CD4-positive, alpha-beta memory T cell (primary cell): ENCODE measurements around the gene NLGN4X. TPM values are rescaled to one million over a fixed set of nuclear protein-coding genes. Genes with fewer than 3 reads are reported as not detected.

ENCODE experiments used
- CTCF ChIA-PET: fragments of 350-600 bp; sonication (Branson Sonifier 250); formaldehyde crosslinking; loops from one replicate; lab custom pipeline; 2021; ENCODE audit warnings: inconsistent platforms; ENCODE audit not compliant: partially characterized antibody; lab: Charles Lee
- POLR2A ChIA-PET: fragments of 350-600 bp; sonication (Branson Sonifier 250); formaldehyde crosslinking; loops from one replicate; lab custom pipeline; 2021; ENCODE audit not compliant: partially characterized antibody; lab: Charles Lee
- DNase-seq, 5 donors: peaks; one replicate each; pipeline versions ENCODE4 v3.0.0 to v3.0.0-alpha.2; 2020 to 2022; ENCODE audit warnings: mixed read lengths in 1 of 5
- H3K27ac ChIP-seq: one replicate; pipeline ENCODE4 v1.7.0; 2013; ENCODE audit warnings: low read depth, low read length
- H3K27me3 ChIP-seq: 2 replicates; pipeline ENCODE4 v1.7.0; 2013; ENCODE audit warnings: mild to moderate bottlenecking, low read length, moderate library complexity; ENCODE audit not compliant: insufficient read depth
- H3K36me3 ChIP-seq: 2 replicates; pipeline ENCODE4 v1.7.0; 2013; ENCODE audit warnings: mild to moderate bottlenecking, low read length, moderate library complexity; ENCODE audit not compliant: insufficient read depth
- H3K4me1 ChIP-seq: 2 replicates; pipeline ENCODE4 v1.7.0; 2013; ENCODE audit warnings: mild to moderate bottlenecking, low read length, moderate library complexity; ENCODE audit not compliant: insufficient read depth
- H3K4me3 ChIP-seq, 2 donors: one replicate each; pipeline ENCODE4 v1.7.0; 2013; ENCODE audit warnings: low read length in 2 of 2, mild to moderate bottlenecking in 1 of 2
- H3K9me3 ChIP-seq, 2 donors: one replicate each; pipeline ENCODE4 v1.7.0; 2013; ENCODE audit warnings: low read length in 2 of 2, control low read depth in 1 of 2; ENCODE audit not compliant: control insufficient read depth in 1 of 2
- H3K27ac Mint-ChIP-seq, 7 donors: one replicate each; pipeline ENCODE4 v1.8.0; 2020 to 2021; ENCODE audit warnings: mixed read lengths in 7 of 7, mild to moderate bottlenecking in 6 of 7, inconsistent platforms in 3 of 7, moderate library complexity in 3 of 7
- H3K27me3 Mint-ChIP-seq, 2 donors: one replicate each; pipeline ENCODE4 v1.8.0; 2020 to 2021; ENCODE audit warnings: mixed read lengths in 2 of 2
- H3K36me3 Mint-ChIP-seq, 2 donors: one replicate each; pipeline ENCODE4 v1.8.0; 2020 to 2021; ENCODE audit warnings: mixed read lengths in 2 of 2, inconsistent platforms in 1 of 2, mild to moderate bottlenecking in 1 of 2
- H3K4me1 Mint-ChIP-seq, 4 donors: one replicate each; pipeline ENCODE4 v1.8.0; 2020 to 2021; ENCODE audit warnings: mixed read lengths in 4 of 4, mild to moderate bottlenecking in 1 of 4
- H3K4me3 Mint-ChIP-seq, 8 donors: one replicate each; pipeline ENCODE4 v1.8.0; 2020 to 2021; ENCODE audit warnings: mixed read lengths in 8 of 8, mild to moderate bottlenecking in 7 of 8, moderate library complexity in 6 of 8, inconsistent platforms in 3 of 8
- H3K9me3 Mint-ChIP-seq, 8 donors: one replicate each; pipeline ENCODE4 v1.8.0; 2020 to 2021; ENCODE audit warnings: mixed read lengths in 8 of 8, mild to moderate bottlenecking in 5 of 8, inconsistent platforms in 3 of 8, moderate library complexity in 1 of 8
- intact Hi-C: fragments of 100-400 bp; cut with micrococcal nuclease; formaldehyde crosslinking; loops from one replicate; pipeline ENCODE4 v1.15.1; 2023
- polyA plus RNA-seq, 2 donors: library from polyadenylated mRNA; unstranded; fragments of 300-500 nt; fragmentation: Illumina TruSeq; gene quantifications; one replicate each; pipeline ENCODE4 v1.2.3, GENCODE V29; 2021
- total RNA-seq, 2 experiments: library from RNA; stranded (reverse); gene quantifications; one replicate each; pipeline ENCODE4 v1.2.3, GENCODE V29; 2021

NLGN4X gene
- total and polyA plus RNA-seq, 4 experiments from 2014 or later, result 0.31 TPM; not detected in 3

GRCh38 chrX:5958523-5958922 is 270.1 kb downstream of the NLGN4X start:
- intact Hi-C loops, result no loop called here
- CTCF ChIA-PET, result no interaction called here
- no peak overlapping the region for H3K27ac Mint-ChIP-seq

GRCh38 chrX:5957506-5957905 is 271.2 kb downstream of the NLGN4X start:
- Histone ChIP-seq H3K9me3 (no peaks in the 10 kb centered on the region), H3K27me3 (no peaks in the 10 kb centered on the region), H3K27ac (no peak overlapping the region), H3K4me3 (no peak overlapping the region), H3K36me3 (no peaks in the 10 kb centered on the region), H3K4me1 (no peaks in the 10 kb centered on the region)
- ChIA-PET CTCF (no interaction called here), POLR2A (no interaction called here)
- Mint-ChIP-seq H3K4me3 (no peak overlapping the region), H3K27ac (no peak overlapping the region), H3K36me3 (no peaks in the 10 kb centered on the region), H3K4me1 (no peaks in the 10 kb centered on the region), H3K27me3 (no peaks in the 10 kb centered on the region), H3K9me3 (peaks cover 0 to 2% (median 0%) of the 10 kb centered on the region in 8 donors)
- no peak for DNase-seq
- intact Hi-C loops, result no loop called here

More at GRCh38 chrX:5958523-5958922, 270.1 kb downstream of the NLGN4X start:
- H3K4me3 ChIP-seq, result no peak overlapping the region
- no peak for DNase-seq
- H3K36me3 ChIP-seq, result no peaks in the 10 kb centered on the region
- no peak overlapping the region for H3K4me3 Mint-ChIP-seq
- peaks cover 0 to 2% (median 0%) of the 10 kb centered on the region in 8 donors for H3K9me3 Mint-ChIP-seq
- no peak overlapping the region for H3K27ac ChIP-seq
- no peaks in the 10 kb centered on the region for H3K9me3 ChIP-seq
- H3K4me1 ChIP-seq, result no peaks in the 10 kb centered on the region
- H3K36me3 Mint-ChIP-seq, result no peaks in the 10 kb centered on the region
- no peaks in the 10 kb centered on the region for H3K27me3 ChIP-seq
- POLR2A ChIA-PET, result no interaction called here
- H3K27me3 Mint-ChIP-seq, result no peaks in the 10 kb centered on the region
- no peaks in the 10 kb centered on the region for H3K4me1 Mint-ChIP-seq

GRCh38 chrX:5936438-5936837 is 292.2 kb downstream of the NLGN4X start:
- ChIA-PET POLR2A (no interaction called here), CTCF (no interaction called here)
- Histone ChIP-seq H3K4me1 (no peaks in the 10 kb centered on the region), H3K27me3 (no peaks in the 10 kb centered on the region), H3K36me3 (no peaks in the 10 kb centered on the region), H3K9me3 (no peaks in the 10 kb centered on the region), H3K4me3 (no peak overlapping the region), H3K27ac (no peak overlapping the region)
- DNase-seq, result no peak
- Mint-ChIP-seq H3K27me3 (no peaks in the 10 kb centered on the region), H3K9me3 (peaks cover 0 to 10% (median 1%) of the 10 kb centered on the region in 8 donors), H3K36me3 (no peaks in the 10 kb centered on the region), H3K4me1 (no peaks in the 10 kb centered on the region), H3K4me3 (no peak overlapping the region), H3K27ac (no peak overlapping the region)
- intact Hi-C loops, result no loop called here

GRCh38 chrX:5928224-5928623 is 300.4 kb downstream of the NLGN4X start:
- Histone ChIP-seq H3K27me3 (no peaks in the 10 kb centered on the region), H3K27ac (no peak overlapping the region), H3K4me1 (no peaks in the 10 kb centered on the region), H3K4me3 (no peak overlapping the region), H3K9me3 (no peaks in the 10 kb centered on the region), H3K36me3 (no peaks in the 10 kb centered on the region)
- Mint-ChIP-seq H3K27me3 (no peaks in the 10 kb centered on the region), H3K36me3 (no peaks in the 10 kb centered on the region), H3K4me1 (no peaks in the 10 kb centered on the region), H3K27ac (no peak overlapping the region), H3K9me3 (peaks cover 0 to 8% (median 3%) of the 10 kb centered on the region in 8 donors), H3K4me3 (no peak overlapping the region)
- no peak for DNase-seq
- ChIA-PET POLR2A (no interaction called here), CTCF (no interaction called here)
- intact Hi-C loops, result no loop called here

GRCh38 chrX:5916945-5917344 is 311.7 kb downstream of the NLGN4X start:
- Mint-ChIP-seq H3K36me3 (no peaks in the 10 kb centered on the region), H3K27ac (no peak overlapping the region), H3K9me3 (peaks cover 0 to 18% (median 2%) of the 10 kb centered on the region in 8 donors), H3K4me3 (no peak overlapping the region), H3K4me1 (no peaks in the 10 kb centered on the region), H3K27me3 (no peaks in the 10 kb centered on the region)
- POLR2A ChIA-PET, result no interaction called here
- intact Hi-C loops, result no loop called here
- Histone ChIP-seq H3K27me3 (no peaks in the 10 kb centered on the region), H3K27ac (no peak overlapping the region), H3K4me1 (no peaks in the 10 kb centered on the region), H3K36me3 (no peaks in the 10 kb centered on the region), H3K9me3 (no peaks in the 10 kb centered on the region), H3K4me3 (no peak overlapping the region)
- DNase-seq, result no peak
- CTCF ChIA-PET, result no interaction called here

- ChIA-PET POLR2A (no interaction called here), CTCF (no interaction called here)
- H3K4me1 ChIP-seq, result no peaks in the 10 kb centered on the region
- intact Hi-C loops, result no loop called here
- H3K4me3 ChIP-seq, result no peak overlapping the region
- no peaks in the 10 kb centered on the region for H3K9me3 ChIP-seq
- no peaks in the 10 kb centered on the region for H3K36me3 ChIP-seq
- H3K36me3 Mint-ChIP-seq, result no peaks in the 10 kb centered on the region
- no peaks in the 10 kb centered on the region for H3K27me3 ChIP-seq
- H3K27me3 Mint-ChIP-seq, result no peaks in the 10 kb centered on the region
- H3K9me3 Mint-ChIP-seq, result peaks cover 0 to 15% (median 5%) of the 10 kb centered on the region in 8 donors
- no peak for DNase-seq
- no peak overlapping the region for H3K4me3 Mint-ChIP-seq
- H3K4me1 Mint-ChIP-seq, result no peaks in the 10 kb centered on the region
- no peak overlapping the region for H3K27ac ChIP-seq
- H3K27ac Mint-ChIP-seq, result no peak overlapping the region
These were observed 312.9 kb downstream of the NLGN4X start for GRCh38 chrX:5915783-5916182.

GRCh38 chrX:5907207-5907606 is 321.5 kb downstream of the NLGN4X start:
- Mint-ChIP-seq H3K4me3 (no peak overlapping the region), H3K27ac (no peak overlapping the region), H3K27me3 (no peaks in the 10 kb centered on the region), H3K36me3 (no peaks in the 10 kb centered on the region), H3K9me3 (peaks cover 0 to 19% (median 6%) of the 10 kb centered on the region in 8 donors), H3K4me1 (no peaks in the 10 kb centered on the region)
- no peaks in the 10 kb centered on the region for H3K36me3 ChIP-seq
- ChIA-PET CTCF (no interaction called here), POLR2A (no interaction called here)
- no peaks in the 10 kb centered on the region for H3K4me1 ChIP-seq
- intact Hi-C loops, result no loop called here
- no peaks in the 10 kb centered on the region for H3K9me3 ChIP-seq
- no peaks in the 10 kb centered on the region for H3K27me3 ChIP-seq
- DNase-seq, result no peak
- H3K4me3 ChIP-seq, result no peak overlapping the region
- no peak overlapping the region for H3K27ac ChIP-seq
